Suprapubic skin (tissue), 4 donors: ENCODE data around the gene SPTBN1.

Experiments used
- CTCF ChIP-seq, 2 donors: fragments of 200-600 bp in 1 of 2; fragments of 450-650 bp in 1 of 2; sonication (generic) in 1 of 2; IDR thresholded peaks; one replicate each; pipeline ENCODE4 v1.5.1; 2016 to 2019; ENCODE audit warnings: antibody characterized with exemption in 2 of 2, mild to moderate bottlenecking in 1 of 2, moderate library complexity in 1 of 2
- POLR2A ChIP-seq, 2 donors: fragments of 450-650 bp; IDR thresholded peaks; one replicate each; pipeline ENCODE4 v1.6.1; 2017; ENCODE audit warnings: antibody characterized with exemption in 2 of 2, mild to moderate bottlenecking in 2 of 2, moderate library complexity in 2 of 2
- POLR2AphosphoS5 ChIP-seq, 3 donors: sonication (generic); formaldehyde crosslinking; IDR thresholded peaks; one replicate each; pipeline ENCODE4 v1.6.1; 2017; ENCODE audit warnings: antibody characterized with exemption in 3 of 3

- TF ChIP-seq CTCF (IDR thresholded peaks at IDR 0.05) (no peak), POLR2A (IDR thresholded peaks at IDR 0.05) (no peak), POLR2AphosphoS5 (IDR thresholded peaks at IDR 0.05) (no peak)
Measured at GRCh38 chr2:54586494-54586893, 130.4 kb downstream of the SPTBN1 start.
